PC-3 (cell line): ENCODE measurements around the gene CBFA2T3.

ENCODE experiments used
- CTCF ChIP-seq: fragments of 300-600 bp; sonication (generic); conservative IDR thresholded peaks from 2 replicates; pipeline ENCODE4 v1.5.1; 2017; ENCODE audit warnings: antibody characterized with exemption, low read depth, mild to moderate bottlenecking, low read length
- EZH2 ChIP-seq: fragments of 300-600 bp; sonication (generic); IDR thresholded peaks from one replicate; pipeline ENCODE4 v1.6.1; 2017; ENCODE audit warnings: antibody characterized with exemption, mild to moderate bottlenecking, low read length; ENCODE audit not compliant: unreplicated experiment

- TF ChIP-seq CTCF (no peak), EZH2 (no peak)
These were observed 48.6 kb upstream of the CBFA2T3 start for GRCh38 chr16:89025636-89026035.
